Large intestine (tissue), 3 donors: ENCODE measurements around the gene TSPAN5. TPM values are rescaled to one million over a fixed set of nuclear protein-coding genes. Genes with fewer than 3 reads are reported as not detected.
"Not testable (repeated sequence)": the region's sequence is repeated elsewhere in the genome, so short reads cannot be mapped to it uniquely, and the experiment has no call there.

Experiments
- DNase-seq, 2 donors: peaks; one replicate each; pipeline versions ENCODE4 v3.0.0 to v3.0.0-alpha.2; 2013
- H3K27ac ChIP-seq: one replicate; pipeline ENCODE4 v1.5.1; 2013; ENCODE audit warnings: low read length
- H3K27me3 ChIP-seq: 2 replicates; pipeline ENCODE4 v1.6.1; 2013; ENCODE audit warnings: low read length; ENCODE audit not compliant: control insufficient read depth, insufficient read depth
- H3K36me3 ChIP-seq: 2 replicates; pipeline ENCODE4 v1.6.1; 2013; ENCODE audit warnings: low read length; ENCODE audit not compliant: control insufficient read depth, insufficient read depth
- H3K4me1 ChIP-seq: one replicate; pipeline ENCODE4 v1.6.1; 2013; ENCODE audit warnings: low read length; ENCODE audit not compliant: control insufficient read depth, insufficient read depth
- H3K4me3 ChIP-seq: one replicate; pipeline ENCODE4 v1.5.1; 2013; ENCODE audit warnings: low read length
- H3K9me3 ChIP-seq: one replicate; pipeline ENCODE4 v1.6.1; 2013; ENCODE audit warnings: mild to moderate bottlenecking, low read depth, low read length, moderate library complexity; ENCODE audit not compliant: control insufficient read depth
- WGBS: methylation state at CpG from one replicate; pipeline ENCODE4 v1.1.5; 2013; ENCODE audit warnings: low lambda C conversion rate; ENCODE audit not compliant: insufficient coverage; 5-methylcytosine and 5-hydroxymethylcytosine counted together
- polyA plus RNA-seq: library from polyadenylated mRNA; unstranded; fragments of 120-200 nt; gene quantifications from one replicate; pipeline ENCODE4 v1.2.1, GENCODE V29; 2013

Gene TSPAN5
- polyA plus RNA-seq, 1 donor = 9.9 TPM

- 96% methylated on average over 5 of the region's 10 CpGs for WGBS
Measured at GRCh38 chr4:98482847-98483806, 175.3 kb downstream of the TSPAN5 start.

GRCh38 chr4:98482503-98482846 lies 175.9 kb downstream of the TSPAN5 start:
- Histone ChIP-seq H3K27me3 (no peaks in the 10 kb centered on the region), H3K9me3 (no peaks in the 10 kb centered on the region), H3K27ac (no peak overlapping the region), H3K4me3 (no peak overlapping the region), H3K4me1 (no peaks in the 10 kb centered on the region), H3K36me3 (no peaks in the 10 kb centered on the region)
- DNase-seq = no peak
- WGBS = 100% methylated on average over 1 of the region's 3 CpGs

More at GRCh38 chr4:98482847-98483806, 175.3 kb downstream of the TSPAN5 start:
- H3K4me1 ChIP-seq = no peaks in the 10 kb centered on the region
- no peaks in the 10 kb centered on the region for H3K9me3 ChIP-seq
- H3K4me3 ChIP-seq = no peak overlapping the region
- no peak overlapping the region for H3K27ac ChIP-seq
- H3K36me3 ChIP-seq = no peaks in the 10 kb centered on the region
- no peaks in the 10 kb centered on the region for H3K27me3 ChIP-seq
- no peak for DNase-seq

GRCh38 chr4:98481167-98481566 lies 177.2 kb downstream of the TSPAN5 start:
- WGBS = no CpG with 5 or more reads among the region's 3 CpGs
- H3K4me3 ChIP-seq = no peak overlapping the region
- DNase-seq = no peak
- no peaks in the 10 kb centered on the region for H3K36me3 ChIP-seq
- no peaks in the 10 kb centered on the region for H3K27me3 ChIP-seq
- no peaks in the 10 kb centered on the region for H3K4me1 ChIP-seq
- no peak overlapping the region for H3K27ac ChIP-seq
- no peaks in the 10 kb centered on the region for H3K9me3 ChIP-seq

GRCh38 chr4:98480535-98480934 lies 177.9 kb downstream of the TSPAN5 start:
- Histone ChIP-seq H3K4me3 (no peak overlapping the region), H3K36me3 (no peaks in the 10 kb centered on the region), H3K4me1 (no peaks in the 10 kb centered on the region), H3K9me3 (no peaks in the 10 kb centered on the region), H3K27ac (no peak overlapping the region), H3K27me3 (no peaks in the 10 kb centered on the region)
- WGBS = no CpG with 5 or more reads among the region's 5 CpGs
- DNase-seq = no peak

GRCh38 chr4:98479590-98479989 lies 178.8 kb downstream of the TSPAN5 start:
- DNase-seq, H3K4me3 ChIP-seq, H3K4me1 ChIP-seq, H3K9me3 ChIP-seq, H3K27me3 ChIP-seq, H3K27ac ChIP-seq, H3K36me3 ChIP-seq: not testable (repeated sequence)
- no CpG with 5 or more reads among the region's 2 CpGs for WGBS

- Histone ChIP-seq H3K4me1 (no peaks in the 10 kb centered on the region), H3K27ac (no peak overlapping the region), H3K27me3 (no peaks in the 10 kb centered on the region), H3K4me3 (no peak overlapping the region), H3K9me3 (no peaks in the 10 kb centered on the region), H3K36me3 (no peaks in the 10 kb centered on the region)
- 83% methylated on average over 2 of the region's 9 CpGs for WGBS
- no peak for DNase-seq
Measured at GRCh38 chr4:98476891-98477290, 181.5 kb downstream of the TSPAN5 start.

GRCh38 chr4:98474408-98474844 lies 184.0 kb downstream of the TSPAN5 start:
- Histone ChIP-seq H3K9me3 (no peaks in the 10 kb centered on the region), H3K27me3 (no peaks in the 10 kb centered on the region), H3K27ac (no peak overlapping the region), H3K4me3 (no peak overlapping the region), H3K36me3 (no peaks in the 10 kb centered on the region), H3K4me1 (no peaks in the 10 kb centered on the region)
- WGBS = no CpG with 5 or more reads among the region's 3 CpGs
- no peak for DNase-seq

GRCh38 chr4:98473046-98473445 lies 185.4 kb downstream of the TSPAN5 start:
- Histone ChIP-seq H3K4me3 (no peak overlapping the region), H3K27me3 (no peaks in the 10 kb centered on the region), H3K36me3 (no peaks in the 10 kb centered on the region), H3K4me1 (no peaks in the 10 kb centered on the region), H3K27ac (no peak overlapping the region), H3K9me3 (no peaks in the 10 kb centered on the region)
- WGBS = 100% methylated on average over 2 of the region's 5 CpGs
- DNase-seq = no peak

GRCh38 chr4:98470831-98471230 lies 187.6 kb downstream of the TSPAN5 start:
- Histone ChIP-seq H3K4me3 (no peak overlapping the region), H3K4me1 (no peaks in the 10 kb centered on the region), H3K36me3 (no peaks in the 10 kb centered on the region), H3K27me3 (no peaks in the 10 kb centered on the region), H3K9me3 (no peaks in the 10 kb centered on the region), H3K27ac (no peak overlapping the region)
- no peak for DNase-seq
- WGBS = no CpG with 5 or more reads among the region's 7 CpGs

GRCh38 chr4:98470366-98470765 lies 188.0 kb downstream of the TSPAN5 start:
- no peaks in the 10 kb centered on the region for H3K4me1 ChIP-seq
- H3K27me3 ChIP-seq = no peaks in the 10 kb centered on the region
- no peak for DNase-seq
- H3K36me3 ChIP-seq = no peaks in the 10 kb centered on the region
- H3K9me3 ChIP-seq = no peaks in the 10 kb centered on the region
- H3K27ac ChIP-seq = no peak overlapping the region
- no peak overlapping the region for H3K4me3 ChIP-seq
- WGBS = no CpG with 5 or more reads among the region's 3 CpGs

GRCh38 chr4:98469771-98470170 lies 188.6 kb downstream of the TSPAN5 start:
- no peaks in the 10 kb centered on the region for H3K4me1 ChIP-seq
- H3K4me3 ChIP-seq = no peak overlapping the region
- H3K9me3 ChIP-seq = no peaks in the 10 kb centered on the region
- H3K27me3 ChIP-seq = no peaks in the 10 kb centered on the region
- no CpG with 5 or more reads among the region's 2 CpGs for WGBS
- H3K36me3 ChIP-seq = no peaks in the 10 kb centered on the region
- no peak overlapping the region for H3K27ac ChIP-seq
- DNase-seq = no peak
